Cortex of kidney (tissue), 1 donor: ENCODE results near the gene HMGCLL1.

Experiments
- DNase-seq: peaks from one replicate; lab custom pipeline; 2025; lab: John Stamatoyannopoulos, UW

Gene HMGCLL1

DNA sequence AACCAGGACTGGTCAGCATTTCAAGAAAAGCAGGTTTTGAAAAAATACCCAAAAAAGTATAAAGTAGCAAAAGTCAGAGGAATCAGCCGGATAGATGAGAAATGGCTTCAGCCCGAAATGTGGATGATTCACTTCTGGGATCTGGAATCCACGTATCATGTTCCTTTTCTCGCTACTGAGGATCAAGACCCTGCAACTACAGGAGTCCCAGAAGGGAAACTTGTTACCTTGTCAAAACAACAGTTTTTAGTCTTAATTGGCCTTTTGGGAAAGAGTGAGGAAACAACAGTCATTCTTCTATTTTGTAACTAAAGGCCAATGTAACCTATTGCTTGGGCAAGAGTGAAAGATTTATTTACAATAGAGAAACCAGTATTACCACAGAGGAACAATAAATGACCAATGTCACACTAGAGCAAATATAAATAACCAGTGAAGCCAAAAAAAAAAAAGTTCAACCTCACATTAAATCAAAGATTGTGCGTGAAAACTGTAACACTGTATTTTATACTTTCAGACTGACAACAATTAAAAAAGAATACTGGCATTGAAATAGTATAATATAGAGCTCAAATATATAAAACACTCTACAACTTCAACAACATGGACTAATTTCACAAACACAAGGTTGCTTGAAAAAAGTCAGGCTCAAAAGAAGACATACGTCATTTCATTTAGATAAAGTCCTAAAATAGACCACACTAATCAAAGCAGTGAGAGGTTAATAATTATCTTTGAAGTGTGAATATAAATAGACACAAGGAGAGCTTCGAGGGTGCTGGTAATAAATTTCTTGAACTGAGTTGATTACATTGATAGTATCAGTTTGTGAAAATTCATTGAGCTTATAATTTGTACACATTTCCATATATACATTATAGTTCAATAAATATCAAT lies 135.5 kb downstream of the HMGCLL1 start:
- DNase-seq, result no peak

- no peak for DNase-seq
Measured at GRCh38 chr6:55438203-55438602, 140.8 kb downstream of the HMGCLL1 start.

DNA sequence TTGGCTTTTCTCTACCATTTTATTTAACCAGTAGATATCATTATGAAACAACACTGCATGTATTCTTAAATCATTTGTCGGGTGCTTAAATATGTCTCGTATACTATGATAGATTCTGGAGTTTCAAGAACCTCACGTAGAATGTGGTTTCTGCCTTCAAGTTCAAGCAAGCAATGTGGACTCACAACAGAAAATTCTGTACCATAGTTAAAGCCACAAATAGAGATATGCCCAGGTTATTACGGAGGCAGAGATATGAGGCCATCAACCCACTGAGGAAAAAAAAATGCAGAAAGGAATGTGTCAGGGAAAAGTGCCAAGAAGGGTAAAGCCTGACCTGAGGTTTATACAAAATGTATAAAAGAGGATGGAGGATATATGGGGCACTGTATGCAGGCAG lies 141.9 kb downstream of the HMGCLL1 start:
- DNase-seq, result no peak

GRCh38 chr6:55433446-55434130 lies 145.4 kb downstream of the HMGCLL1 start:
- DNase-seq, result no peak

DNA sequence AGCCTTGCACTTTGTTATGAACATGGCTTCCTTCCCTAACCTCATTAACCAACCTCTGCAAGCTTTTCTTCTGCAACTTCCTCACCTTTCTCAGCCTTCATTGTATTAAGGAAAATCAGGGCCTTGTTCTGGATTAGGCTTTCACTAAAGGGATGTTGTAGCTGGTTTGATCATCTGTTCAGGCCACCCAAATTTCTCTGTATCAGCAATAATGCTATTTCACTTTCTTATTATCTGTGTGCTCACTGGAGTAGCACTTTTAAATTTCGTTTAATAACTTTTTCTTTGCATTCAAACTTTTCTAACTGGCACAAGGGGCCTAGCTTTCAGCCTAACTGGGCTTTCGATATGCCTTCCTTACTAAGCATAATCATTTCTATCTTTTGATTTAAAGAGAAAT lies 155.1 kb downstream of the HMGCLL1 start:
- no peak for DNase-seq

DNA sequence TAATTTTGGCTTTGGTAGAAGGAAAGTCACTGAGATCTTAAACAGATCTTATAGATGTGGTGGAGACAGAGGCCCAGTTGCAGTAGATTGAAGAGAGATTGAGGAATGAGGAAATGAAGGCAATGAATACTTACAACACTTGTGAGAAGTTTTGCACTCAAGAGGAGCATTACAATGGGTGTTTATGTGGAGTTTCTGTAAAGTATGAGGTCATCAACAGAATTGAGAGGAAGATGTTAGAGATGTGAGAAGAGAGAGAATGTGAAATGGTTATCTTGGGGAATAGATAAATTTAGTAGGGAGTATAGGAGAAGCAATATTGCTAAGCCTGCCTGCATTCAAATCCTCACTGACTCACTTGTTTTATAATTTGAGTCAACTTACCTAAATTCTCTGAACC lies 168.3 kb downstream of the HMGCLL1 start:
- no peak for DNase-seq

GRCh38 chr6:55405474-55406235 lies 173.3 kb downstream of the HMGCLL1 start:
- no peak for DNase-seq

DNA sequence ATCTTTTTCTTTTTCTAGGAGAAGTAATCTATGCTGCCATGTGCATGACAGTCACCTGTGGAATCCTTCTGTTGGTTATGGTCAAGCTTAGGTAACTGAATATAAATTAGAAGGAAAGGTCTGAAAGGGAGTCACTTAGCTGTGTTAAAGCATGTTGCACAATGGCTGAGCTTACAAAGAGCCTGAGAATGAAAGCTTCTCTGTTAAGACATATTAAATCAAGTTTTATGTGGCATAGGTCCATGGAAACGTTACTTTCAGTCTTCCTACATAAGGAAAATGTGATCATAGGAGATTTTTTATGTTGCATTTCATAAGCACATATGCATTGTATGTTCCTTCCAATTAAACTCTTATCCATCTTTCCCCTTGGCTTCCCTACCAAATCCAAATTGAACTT lies 179.6 kb downstream of the HMGCLL1 start:
- DNase-seq, result no peak

DNA sequence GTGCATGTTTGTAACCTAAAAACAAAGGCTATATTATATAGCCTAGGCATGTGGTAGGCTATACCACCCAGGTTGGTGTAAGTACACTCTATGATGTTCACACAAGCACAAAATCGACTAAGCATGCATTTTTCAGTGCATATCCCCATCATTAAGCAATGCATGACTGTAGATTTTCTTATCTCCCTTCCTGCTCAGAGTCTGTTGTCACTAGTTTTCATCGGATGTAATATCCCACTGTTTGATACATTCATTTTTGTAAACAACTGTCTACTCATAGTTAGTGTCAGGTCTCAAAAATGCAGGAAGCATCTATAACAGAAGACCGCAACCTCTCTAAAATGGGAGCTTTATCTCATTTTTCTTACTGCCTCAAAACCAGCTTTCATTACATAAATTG lies 181.0 kb downstream of the HMGCLL1 start:
- no peak for DNase-seq

DNA sequence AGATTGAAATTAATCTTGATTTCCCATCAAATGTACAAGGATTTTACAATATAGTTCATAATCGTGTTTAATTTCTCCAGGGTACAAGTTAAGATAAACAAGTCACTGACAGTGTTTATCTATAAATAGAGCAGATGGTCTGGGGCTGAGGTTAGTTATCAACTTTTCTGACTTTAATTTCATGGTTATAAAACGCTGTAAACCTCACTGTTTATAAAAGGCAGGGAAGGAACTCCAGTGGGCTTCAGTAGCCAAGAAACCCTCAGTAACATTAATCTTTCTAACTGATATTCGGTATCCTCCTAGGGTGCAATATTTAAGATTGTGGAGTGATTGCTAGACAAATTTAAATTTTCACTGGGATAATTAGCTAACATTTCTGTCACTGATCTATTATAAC lies 183.1 kb downstream of the HMGCLL1 start:
- DNase-seq, result no peak

GRCh38 chr6:55388211-55388610 lies 190.8 kb downstream of the HMGCLL1 start:
- DNase-seq, result no peak
